Stimulated activated CD8-positive, alpha-beta memory T cell treated with anti-CD3 and anti-CD28 coated beads, Interleukin-4, amount 100 ng/mL, for 4 hours (primary cell): Measurements from ENCODE around the gene SNX21.
A peak's percentile ranks its signal among the peaks of the same experiment; 100 is the strongest.
"Not testable (repeated sequence)": the region's sequence is repeated elsewhere in the genome, so short reads cannot be mapped to it uniquely, and the experiment has no call there.

Experiments used
- DNase-seq, 2 donors: peaks; one replicate each; pipeline ENCODE4 v3.0.0-alpha.2; 2020; ENCODE audit warnings: low read depth in 2 of 2, low spot score in 1 of 2

The SNX21 gene

GRCh38 chr20:45822857-45823256 lies 10.7 kb upstream of the SNX21 start:
- DNase-seq: no peak

GRCh38 chr20:45823949-45824835 lies 9.4 kb upstream of the SNX21 start:
- peak in 1 of 2 donors; percentile 12 for DNase-seq

DNA sequence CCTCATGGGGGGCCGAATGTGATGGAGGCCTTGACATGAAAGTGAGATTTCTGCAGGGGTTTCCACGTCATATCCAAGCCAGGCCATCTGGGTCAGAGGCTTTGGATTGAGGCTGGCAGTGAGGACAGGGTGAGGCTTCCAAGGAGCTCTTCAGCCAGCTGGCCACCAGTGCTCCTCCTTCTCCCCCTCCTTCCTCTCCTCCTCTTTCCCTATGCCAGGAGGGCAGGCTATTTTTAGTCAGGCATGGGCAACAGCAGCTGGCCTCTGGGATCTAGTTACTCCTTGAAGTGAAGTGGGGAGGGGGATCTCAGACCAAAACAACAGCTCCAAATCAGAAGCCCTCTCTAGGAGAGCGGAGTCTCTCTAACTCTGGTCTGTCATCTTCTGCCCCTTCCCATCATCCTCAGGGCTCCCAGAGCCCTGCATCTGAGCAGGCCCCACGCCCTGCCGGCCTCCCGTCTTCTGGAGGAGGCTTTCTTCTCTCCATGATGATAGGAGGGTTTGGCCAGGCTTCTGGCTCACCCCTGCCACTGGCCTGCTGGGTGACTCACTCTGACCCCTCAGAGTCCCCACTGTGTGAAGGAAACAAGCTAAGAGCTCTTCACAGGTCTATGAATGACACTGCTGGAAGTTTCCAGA lies 7.1 kb upstream of the SNX21 start:
- DNase-seq: no peak

DNA sequence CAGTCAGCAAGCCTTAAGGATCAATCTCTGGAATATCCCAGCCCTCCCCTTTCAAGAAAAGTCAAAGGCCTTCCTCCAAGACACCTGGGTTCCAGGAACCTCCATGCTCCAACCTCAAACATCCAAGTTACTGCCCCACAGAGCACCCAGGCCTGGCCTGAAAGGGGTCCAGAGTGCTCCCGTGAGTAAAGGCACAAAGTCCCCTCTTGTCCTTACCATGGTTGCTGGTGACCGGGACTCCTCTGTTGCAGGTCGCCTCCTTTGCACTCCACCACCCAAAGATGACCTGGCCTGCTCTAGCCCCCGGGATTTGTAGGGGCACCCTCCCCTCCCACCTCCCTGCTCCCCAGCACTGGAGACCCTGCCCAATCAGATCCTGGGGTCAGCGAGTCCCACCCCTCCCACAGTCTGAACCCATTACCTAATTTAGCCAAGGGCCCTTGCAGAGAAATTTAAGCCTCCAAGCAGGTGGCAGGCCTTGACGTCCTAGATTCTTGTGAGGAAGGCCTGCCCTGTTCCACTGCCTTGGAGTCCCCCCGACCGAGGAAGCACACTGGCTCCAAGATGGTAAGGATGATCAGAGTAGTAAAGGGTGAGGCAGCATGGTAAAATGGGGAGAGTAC lies 6.5 kb upstream of the SNX21 start, which contains the start of gene TNNC2:
Gene TNNC2 (minus strand): TSS at position 283 of the 623 bp plus-strand sequence. CDS start 64 bp downstream, at position 219.
- DNase-seq: no peak

- DNase-seq: no peak
These were observed 5.9 kb upstream of the SNX21 start for GRCh38 chr20:45827712-45828111.

DNA sequence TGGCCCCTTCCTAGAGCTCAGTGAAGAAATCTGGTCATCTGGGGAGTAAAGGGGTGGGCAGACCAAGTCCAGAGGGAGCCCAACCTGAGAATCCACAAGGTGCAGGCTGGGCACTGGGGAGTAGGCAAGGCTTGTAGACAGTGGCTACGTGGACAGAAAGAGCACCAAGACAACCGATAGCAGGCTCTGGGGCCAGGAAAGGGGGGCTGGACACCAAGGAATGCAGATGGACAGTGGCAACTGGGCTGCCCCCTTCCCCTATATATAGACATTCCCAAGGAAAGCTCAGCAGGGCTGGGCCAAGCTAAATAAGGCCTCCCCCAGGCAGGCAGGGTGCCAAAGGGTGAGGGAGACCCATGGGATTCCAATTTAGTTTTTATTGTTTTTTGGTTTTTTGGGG lies 5.0 kb upstream of the SNX21 start:
- DNase-seq: no peak

GRCh38 chr20:45829673-45830106 lies 3.9 kb upstream of the SNX21 start:
- DNase-seq: not testable (repeated sequence)

- no peak for DNase-seq
These were observed 980 bp upstream of the SNX21 start for GRCh38 chr20:45832619-45833018.

DNA sequence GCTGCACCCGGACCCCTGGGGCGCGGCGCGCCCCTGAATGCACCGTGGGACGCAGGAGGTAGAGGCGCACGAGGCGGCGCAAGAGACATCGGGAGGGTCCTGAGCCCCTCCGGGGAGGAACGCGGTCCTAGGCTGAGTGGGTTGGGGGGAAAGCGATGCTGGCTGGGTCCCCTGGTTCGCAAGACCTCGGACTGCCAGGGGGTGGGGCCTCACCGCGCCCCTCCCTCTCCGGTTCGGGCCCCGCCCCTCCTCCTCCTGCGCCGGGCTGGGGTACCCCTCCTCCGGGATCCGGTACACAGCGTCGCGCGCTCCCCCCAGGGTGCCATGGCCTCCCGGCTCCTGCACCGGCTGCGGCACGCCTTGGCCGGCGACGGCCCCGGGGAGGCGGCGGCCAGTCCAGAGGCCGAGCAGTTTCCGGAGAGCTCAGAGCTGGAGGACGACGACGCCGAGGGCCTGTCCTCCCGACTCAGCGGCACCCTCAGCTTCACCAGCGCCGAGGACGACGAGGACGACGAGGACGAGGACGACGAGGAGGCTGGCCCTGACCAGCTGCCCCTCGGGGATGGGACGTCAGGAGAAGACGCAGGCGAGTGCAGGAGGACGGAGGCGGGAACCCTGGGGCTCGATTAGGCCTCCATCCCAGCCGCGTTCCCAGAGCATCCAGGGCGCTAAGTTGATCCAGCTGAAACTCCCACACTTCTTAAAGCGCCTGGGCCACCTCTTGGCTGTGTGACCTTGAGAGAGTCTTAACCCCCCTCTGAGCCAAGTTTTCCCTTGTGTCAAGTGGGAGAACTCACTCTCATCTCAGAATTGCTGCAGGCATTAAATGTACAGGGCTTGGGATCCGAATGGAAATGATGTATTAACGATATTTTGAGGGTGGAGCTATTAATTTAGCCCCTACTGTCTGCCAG lies 541 bp downstream of the SNX21 start:
- DNase-seq: no peak

- DNase-seq: no peak
These were observed 1.2 kb downstream of the SNX21 start for GRCh38 chr20:45834797-45835161.

- no peak for DNase-seq
These were observed 1.7 kb downstream of the SNX21 start for GRCh38 chr20:45835329-45835765.

GRCh38 chr20:45835825-45836224 lies 2.2 kb downstream of the SNX21 start:
- DNase-seq: no peak

DNA sequence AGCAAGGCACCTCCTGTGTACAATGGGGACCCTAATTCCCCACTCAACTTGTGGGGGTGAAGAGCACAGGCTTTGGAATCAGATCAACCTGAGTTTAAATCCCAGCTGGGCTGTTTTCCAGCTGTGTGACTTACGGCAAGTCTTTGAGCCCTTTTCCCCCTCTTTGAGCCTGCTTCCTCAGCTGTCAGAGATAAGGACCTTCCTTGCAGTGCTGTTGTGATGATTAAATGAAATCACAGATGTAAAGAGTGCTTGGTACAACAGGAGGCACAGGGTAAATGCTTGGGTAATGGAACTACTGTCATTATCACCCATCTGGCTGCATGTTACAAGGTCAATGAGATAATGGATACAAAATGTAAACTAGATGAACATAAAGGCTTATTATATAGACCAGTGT lies 3.2 kb downstream of the SNX21 start:
- DNase-seq: no peak

DNA sequence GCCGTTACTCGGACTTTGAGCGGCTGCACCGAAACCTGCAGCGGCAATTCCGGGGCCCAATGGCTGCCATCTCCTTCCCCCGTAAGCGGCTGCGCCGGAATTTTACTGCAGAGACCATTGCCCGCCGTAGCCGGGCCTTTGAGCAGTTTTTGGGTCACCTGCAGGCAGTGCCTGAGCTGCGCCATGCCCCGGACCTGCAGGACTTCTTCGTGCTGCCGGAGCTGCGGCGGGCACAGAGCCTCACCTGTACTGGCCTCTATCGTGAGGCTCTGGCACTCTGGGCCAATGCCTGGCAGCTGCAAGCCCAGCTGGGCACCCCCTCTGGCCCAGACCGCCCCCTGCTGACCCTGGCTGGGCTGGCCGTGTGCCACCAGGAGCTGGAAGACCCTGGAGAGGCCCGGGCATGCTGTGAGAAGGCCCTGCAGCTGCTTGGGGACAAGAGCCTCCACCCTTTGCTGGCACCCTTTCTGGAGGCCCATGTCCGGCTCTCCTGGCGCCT lies 7.2 kb downstream of the SNX21 start:
- DNase-seq: no peak

GRCh38 chr20:45841407-45842129 lies 8.0 kb downstream of the SNX21 start:
- no peak for DNase-seq

GRCh38 chr20:45842169-45842812 lies 8.7 kb downstream of the SNX21 start:
- DNase-seq: no peak

DNA sequence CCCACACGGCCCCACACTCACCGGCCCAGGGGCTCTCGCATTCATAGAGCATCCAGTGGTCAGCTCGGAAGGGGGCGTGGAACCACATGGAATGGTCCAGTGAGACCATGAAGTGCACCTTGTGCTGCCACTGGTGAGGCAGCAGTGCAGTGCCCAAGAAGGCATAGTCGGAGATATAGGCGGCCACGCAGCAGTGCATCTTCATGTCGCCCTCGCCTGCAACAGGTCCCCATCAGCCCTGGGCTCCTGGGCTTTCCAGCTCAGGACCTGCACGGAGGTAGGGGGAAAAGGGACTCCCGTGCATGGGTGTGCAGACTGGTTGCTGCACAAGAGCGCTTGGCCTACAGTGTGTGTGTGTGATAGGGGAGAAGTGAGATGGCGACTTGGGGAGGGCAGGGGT lies 9.9 kb downstream of the SNX21 start:
- no peak for DNase-seq

- DNase-seq: no peak
These were observed 11.9 kb downstream of the SNX21 start for GRCh38 chr20:45845452-45845851.

GRCh38 chr20:45848421-45848820 lies 14.8 kb downstream of the SNX21 start:
- no peak for DNase-seq
